Rectal smooth muscle tissue (tissue), 1 donor: ENCODE data around the gene SPRR3.

ENCODE experiments used
- H3K27ac ChIP-seq: one replicate; pipeline ENCODE4 v1.7.0; 2013; ENCODE audit warnings: low read depth, low read length, inconsistent platforms
- H3K27me3 ChIP-seq: one replicate; pipeline ENCODE4 v1.7.0; 2013; ENCODE audit warnings: low read length; ENCODE audit not compliant: control insufficient read depth, insufficient read depth
- H3K36me3 ChIP-seq: one replicate; pipeline ENCODE4 v1.7.0; 2013; ENCODE audit warnings: low read length; ENCODE audit not compliant: control insufficient read depth, insufficient read depth
- H3K4me1 ChIP-seq: one replicate; pipeline ENCODE4 v1.7.0; 2013; ENCODE audit warnings: low read length; ENCODE audit not compliant: control insufficient read depth, insufficient read depth
- H3K4me3 ChIP-seq: one replicate; pipeline ENCODE4 v1.7.0; 2013; ENCODE audit warnings: low read length
- H3K9ac ChIP-seq: one replicate; pipeline ENCODE4 v1.7.0; 2013; ENCODE audit warnings: low read length

Gene SPRR3

DNA sequence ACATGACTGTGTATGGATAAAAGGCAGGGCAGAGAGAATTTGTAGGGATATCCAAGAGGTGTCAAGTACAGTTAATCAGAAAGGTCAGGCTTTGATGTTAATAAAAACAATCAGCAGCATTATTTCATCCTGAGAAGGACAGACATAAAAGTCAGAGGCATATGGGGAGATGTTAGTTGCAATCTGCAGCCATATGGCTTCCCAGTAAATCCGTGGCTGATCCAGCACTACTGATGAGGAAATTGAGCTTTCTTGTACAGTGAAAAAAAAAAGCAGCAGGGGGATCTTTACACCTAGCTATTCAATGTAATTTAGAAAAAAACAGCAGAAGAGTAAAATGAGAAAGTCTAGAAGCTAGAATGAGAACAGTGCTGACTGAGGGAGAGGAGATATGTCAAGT, 27.2 kb downstream of the SPRR3 start:
- Histone ChIP-seq H3K27ac (no peak overlapping the region), H3K36me3 (no peaks in the 10 kb centered on the region), H3K27me3 (no peaks in the 10 kb centered on the region), H3K4me1 (no peaks in the 10 kb centered on the region), H3K9ac (no peak overlapping the region), H3K4me3 (no peak overlapping the region)

DNA sequence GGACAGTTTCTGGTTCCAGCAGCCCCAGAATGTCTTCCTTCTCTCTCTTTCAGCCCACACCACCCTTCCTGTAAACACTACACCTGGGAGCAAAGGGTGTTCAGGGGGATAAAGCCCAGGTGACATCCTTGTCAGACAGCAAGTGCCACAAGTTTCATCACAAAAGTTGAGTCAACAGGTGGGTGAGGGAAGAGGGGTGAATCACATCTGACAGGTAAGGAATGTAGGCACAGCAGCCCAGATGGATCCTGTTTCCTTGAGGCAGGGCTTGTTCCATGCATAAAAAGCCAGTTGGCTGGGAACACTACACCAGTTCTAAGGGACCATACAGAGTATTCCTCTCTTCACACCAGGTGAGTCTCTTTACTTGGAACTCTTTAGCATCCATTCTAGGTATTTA, 29.3 kb downstream of the SPRR3 start, which contains the start of gene SPRR1B:
Gene SPRR1B (plus strand): TSS at position 309 of the 400 bp plus-strand sequence. CDS start 1,143 bp downstream, outside the sequence.
- Histone ChIP-seq H3K27me3 (no peaks in the 10 kb centered on the region), H3K4me1 (no peaks in the 10 kb centered on the region), H3K27ac (no peak within 1 kb of the TSS), H3K36me3 (no peaks in the 10 kb centered on the region), H3K9ac (no peak within 1 kb of the TSS), H3K4me3 (no peak within 1 kb of the TSS)

DNA sequence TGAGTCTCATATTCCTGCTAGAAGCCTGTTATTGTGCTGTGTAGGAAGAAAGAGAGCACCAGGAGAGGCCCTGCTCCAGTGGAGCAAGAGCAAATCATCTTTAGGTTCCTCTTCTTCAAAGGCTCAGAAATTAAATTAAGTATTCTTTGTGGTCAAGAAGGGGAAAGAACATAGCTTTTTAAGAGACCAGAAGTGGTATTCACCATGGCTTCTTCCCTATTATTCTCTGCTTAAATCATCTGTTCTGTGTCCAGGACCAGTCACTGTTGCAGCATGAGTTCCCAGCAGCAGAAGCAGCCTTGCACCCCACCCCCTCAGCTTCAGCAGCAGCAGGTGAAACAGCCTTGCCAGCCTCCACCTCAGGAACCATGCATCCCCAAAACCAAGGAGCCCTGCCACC, 30.5 kb downstream of the SPRR3 start:
- no peaks in the 10 kb centered on the region for H3K36me3 ChIP-seq
- H3K9ac ChIP-seq = no peak overlapping the region
- H3K4me1 ChIP-seq = no peaks in the 10 kb centered on the region
- no peak overlapping the region for H3K4me3 ChIP-seq
- H3K27me3 ChIP-seq = no peaks in the 10 kb centered on the region
- no peak overlapping the region for H3K27ac ChIP-seq

DNA sequence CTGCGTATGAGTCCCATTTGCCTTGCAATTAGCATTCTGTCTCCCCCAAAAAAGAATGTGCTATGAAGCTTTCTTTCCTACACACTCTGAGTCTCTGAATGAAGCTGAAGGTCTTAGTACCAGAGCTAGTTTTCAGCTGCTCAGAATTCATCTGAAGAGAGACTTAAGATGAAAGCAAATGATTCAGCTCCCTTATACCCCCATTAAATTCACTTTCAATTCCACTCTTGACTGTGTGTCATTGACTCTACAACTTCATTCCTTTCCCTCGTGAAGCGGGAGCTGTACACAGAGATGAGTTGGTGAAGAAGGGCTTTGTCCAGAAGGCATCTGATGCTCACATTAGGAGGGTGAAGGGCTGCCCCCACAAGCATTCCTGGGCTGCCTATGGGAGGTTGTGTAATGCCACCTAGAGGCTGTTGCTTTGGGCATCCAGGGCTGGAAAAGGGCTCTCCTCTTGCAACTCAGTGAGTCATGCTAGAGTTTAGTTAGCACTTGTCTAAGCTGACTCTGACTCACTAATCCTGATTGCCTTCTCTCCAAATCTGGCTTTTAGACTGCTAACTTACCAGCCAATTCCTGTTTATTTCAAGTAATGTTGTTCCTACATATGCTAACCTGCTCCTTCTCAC, 31.2 kb downstream of the SPRR3 start:
- Histone ChIP-seq H3K27ac (no peak overlapping the region), H3K4me1 (no peaks in the 10 kb centered on the region), H3K36me3 (no peaks in the 10 kb centered on the region), H3K27me3 (no peaks in the 10 kb centered on the region), H3K9ac (no peak overlapping the region), H3K4me3 (no peak overlapping the region)

DNA sequence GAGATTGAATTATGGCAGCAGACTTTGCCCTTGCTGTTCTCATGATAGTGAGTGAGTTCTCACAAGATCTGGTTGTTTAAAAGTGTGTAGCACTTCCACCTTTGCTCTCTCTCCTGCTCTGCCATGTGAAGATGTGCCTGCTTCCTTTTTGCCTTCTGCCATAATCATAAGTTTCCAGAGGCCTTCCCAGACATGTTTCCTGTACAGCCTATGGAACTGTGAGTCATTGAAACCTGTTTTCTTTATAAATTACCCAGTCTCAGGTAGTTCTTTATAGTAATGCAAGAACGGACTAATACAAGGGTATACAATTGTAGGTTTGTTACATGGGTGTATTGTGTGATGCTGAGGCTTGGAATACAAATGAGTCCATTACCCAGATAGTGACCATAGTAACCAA, 33.7 kb downstream of the SPRR3 start:
- Histone ChIP-seq H3K27ac (no peak overlapping the region), H3K4me1 (no peaks in the 10 kb centered on the region), H3K4me3 (no peak overlapping the region), H3K9ac (no peak overlapping the region), H3K36me3 (no peaks in the 10 kb centered on the region), H3K27me3 (no peaks in the 10 kb centered on the region)

DNA sequence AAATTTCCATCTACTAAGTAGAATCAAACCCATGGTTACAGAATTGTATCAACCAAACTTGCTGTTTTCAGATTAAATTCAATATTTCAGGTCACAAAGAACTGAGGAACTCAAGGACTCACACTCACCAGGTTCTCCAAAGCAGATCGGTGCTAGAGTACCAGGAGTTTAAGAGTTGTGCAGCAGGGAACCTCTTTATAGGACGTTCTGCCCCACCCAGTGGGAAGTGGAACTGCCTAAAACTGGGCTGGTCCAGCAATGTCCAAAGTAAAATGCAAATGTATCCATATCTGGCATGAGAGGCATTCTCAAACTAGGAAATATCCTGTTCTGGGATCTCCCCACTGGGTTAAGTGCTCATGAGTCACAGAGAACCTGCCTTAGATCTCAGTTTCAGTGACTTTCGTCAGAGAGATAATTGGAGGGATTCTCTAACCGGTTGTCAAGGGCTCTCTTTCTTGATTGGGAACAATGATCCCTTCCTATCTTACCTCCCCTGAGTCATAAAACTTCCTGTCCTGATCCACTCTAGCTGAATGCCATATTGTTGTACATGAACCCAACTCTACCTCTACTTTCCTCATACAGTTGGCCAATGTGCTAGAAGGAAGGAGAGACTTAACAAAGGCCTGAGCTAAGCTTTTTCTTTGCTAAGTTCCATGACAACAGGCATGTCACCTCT, 39.5 kb downstream of the SPRR3 start, which contains the start of gene SPRR2D:
Gene SPRR2D (minus strand): TSS at position 171 of the 682 bp plus-strand sequence. CDS start 774 bp downstream, outside the sequence.
- Histone ChIP-seq H3K36me3 (no peaks in the 10 kb centered on the region), H3K4me1 (no peaks in the 10 kb centered on the region), H3K4me3 (no peak within 1 kb of the TSS), H3K9ac (no peak within 1 kb of the TSS), H3K27ac (no peak within 1 kb of the TSS), H3K27me3 (no peaks in the 10 kb centered on the region)

DNA sequence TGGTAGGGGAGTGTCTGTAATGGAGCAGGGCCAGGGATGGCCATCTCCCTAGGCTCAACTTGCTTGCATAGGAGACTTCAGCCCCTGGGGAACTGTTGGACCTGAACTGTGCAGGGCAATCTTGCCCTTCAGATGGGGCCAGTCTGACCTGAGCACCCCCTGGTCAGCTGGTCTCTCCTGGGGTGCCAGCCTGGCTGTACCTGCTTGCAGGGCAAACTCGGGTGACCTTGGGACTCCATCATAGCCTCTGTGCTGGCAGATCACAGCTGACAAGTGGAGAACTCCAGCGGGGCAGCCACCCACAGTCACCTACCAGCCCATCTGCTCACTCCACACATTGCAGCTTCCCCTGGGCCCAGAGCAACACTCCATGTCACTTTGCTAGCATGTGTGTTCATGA, 47.7 kb downstream of the SPRR3 start:
- no peaks in the 10 kb centered on the region for H3K4me1 ChIP-seq
- H3K9ac ChIP-seq = no peak overlapping the region
- H3K27me3 ChIP-seq = no peaks in the 10 kb centered on the region
- H3K36me3 ChIP-seq = no peaks in the 10 kb centered on the region
- no peak overlapping the region for H3K27ac ChIP-seq
- no peak overlapping the region for H3K4me3 ChIP-seq
